GM12892 (cell line): ENCODE measurements around the gene DECR2.
A peak's percentile ranks its signal among the peaks of the same experiment; 100 is the strongest.

Experiments
- DNase-seq: peaks from one replicate; pipeline ENCODE4 v3.0.0; 2011; ENCODE audit not compliant: insufficient read length
- FAIRE-seq: peaks from 2 replicates; lab custom pipeline; 2011; peaks lifted over from hg19 to GRCh38; lab: Jason Lieb, UNC
- POLR2A ChIP-seq: IDR thresholded peaks from 2 replicates; pipeline ENCODE4 v1.6.1; 2011; ENCODE audit warnings: low read depth, low read length, control low read depth
- POLR2AphosphoS5 ChIP-seq: IDR thresholded peaks from 2 replicates; pipeline ENCODE4 v1.6.1; 2011; ENCODE audit warnings: low read depth, low read length, control low read depth
- TAF1 ChIP-seq: IDR thresholded peaks from 2 replicates; pipeline ENCODE4 v1.6.1; 2011; ENCODE audit warnings: low read depth, mild to moderate bottlenecking, control low read depth, low read length, borderline replicate concordance

DECR2 gene

GRCh38 chr16:397736-398332 lies 3.9 kb upstream of the DECR2 start:
- no peak for DNase-seq
- FAIRE-seq: no peak
- TF ChIP-seq POLR2AphosphoS5 (no peak), POLR2A (no peak), TAF1 (no peak)

- FAIRE-seq (no peak), DNase-seq (no peak)
- TF ChIP-seq TAF1 (no peak), POLR2AphosphoS5 (0 out of 2 replicates have a peak, but pooled peaks have one; percentile 45), POLR2A (no peak)
Measured at GRCh38 chr16:398561-399339, 2.9 kb upstream of the DECR2 start.

DNA sequence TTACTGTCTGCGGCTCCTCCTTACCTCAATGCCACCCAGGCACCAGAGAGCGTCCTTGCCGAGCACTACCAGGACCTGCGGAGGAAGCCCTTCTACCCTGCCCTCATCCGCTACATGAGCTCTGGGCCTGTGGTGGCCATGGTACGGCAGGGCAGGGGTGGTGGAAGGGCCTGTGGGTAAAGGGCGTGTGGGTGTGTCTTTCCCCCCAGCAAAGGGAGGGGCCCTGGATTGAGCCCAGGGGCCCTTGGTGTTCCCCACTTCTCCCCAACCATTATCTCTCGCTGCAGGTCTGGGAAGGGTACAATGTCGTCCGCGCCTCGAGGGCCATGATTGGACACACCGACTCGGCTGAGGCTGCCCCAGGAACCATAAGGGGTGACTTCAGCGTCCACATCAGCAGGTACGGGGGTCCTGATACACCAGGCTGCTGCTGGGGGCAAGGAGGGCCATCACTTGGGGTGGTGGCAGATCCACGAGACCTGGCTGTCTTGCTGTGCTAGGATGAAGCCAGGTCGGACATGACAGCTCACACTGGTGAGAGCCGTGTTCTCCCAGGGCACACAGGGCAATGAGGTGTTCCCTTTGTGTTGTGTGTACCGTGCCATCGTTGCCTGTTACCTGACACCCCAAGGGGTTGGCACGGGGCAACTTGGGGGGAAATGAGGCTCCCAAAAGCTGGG lies 2.2 kb upstream of the DECR2 start:
- no peak for FAIRE-seq
- no peak for TF ChIP-seq TAF1
- DNase-seq: no peak

GRCh38 chr16:400061-400591 lies 1.6 kb upstream of the DECR2 start:
- TF ChIP-seq TAF1 (no peak), POLR2AphosphoS5 (no peak), POLR2A (no peak)
- no peak for FAIRE-seq
- DNase-seq: no peak

DNA sequence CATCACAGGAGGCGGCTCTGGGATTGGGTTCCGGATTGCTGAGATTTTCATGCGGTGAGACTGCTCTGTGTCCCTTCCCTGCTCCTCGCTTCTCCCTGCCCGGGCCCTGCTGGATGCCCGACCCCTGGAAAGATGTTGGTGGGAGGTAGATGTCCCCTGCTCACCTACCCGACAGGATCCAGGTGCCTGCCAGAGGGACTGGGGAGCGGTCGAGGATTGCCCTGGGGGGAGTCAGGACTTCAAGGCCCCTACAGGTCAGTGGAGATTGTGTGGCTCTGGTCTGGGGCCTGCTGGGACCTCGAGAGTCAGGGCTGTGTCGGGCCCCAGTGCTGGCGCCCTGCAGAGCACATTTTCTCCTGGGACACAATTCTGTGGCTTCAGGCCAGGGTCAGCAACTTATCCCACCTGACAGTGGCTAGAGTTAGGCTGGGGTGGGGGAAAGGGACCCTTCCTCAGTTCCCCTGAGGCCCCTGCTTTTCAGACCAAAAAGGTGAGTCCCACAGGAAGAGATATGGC lies 3.3 kb downstream of the DECR2 start:
- no peak for TF ChIP-seq POLR2AphosphoS5
- no peak for TF ChIP-seq POLR2A
- no peak for TF ChIP-seq TAF1
- no peak for FAIRE-seq
- DNase-seq: no peak

DNA sequence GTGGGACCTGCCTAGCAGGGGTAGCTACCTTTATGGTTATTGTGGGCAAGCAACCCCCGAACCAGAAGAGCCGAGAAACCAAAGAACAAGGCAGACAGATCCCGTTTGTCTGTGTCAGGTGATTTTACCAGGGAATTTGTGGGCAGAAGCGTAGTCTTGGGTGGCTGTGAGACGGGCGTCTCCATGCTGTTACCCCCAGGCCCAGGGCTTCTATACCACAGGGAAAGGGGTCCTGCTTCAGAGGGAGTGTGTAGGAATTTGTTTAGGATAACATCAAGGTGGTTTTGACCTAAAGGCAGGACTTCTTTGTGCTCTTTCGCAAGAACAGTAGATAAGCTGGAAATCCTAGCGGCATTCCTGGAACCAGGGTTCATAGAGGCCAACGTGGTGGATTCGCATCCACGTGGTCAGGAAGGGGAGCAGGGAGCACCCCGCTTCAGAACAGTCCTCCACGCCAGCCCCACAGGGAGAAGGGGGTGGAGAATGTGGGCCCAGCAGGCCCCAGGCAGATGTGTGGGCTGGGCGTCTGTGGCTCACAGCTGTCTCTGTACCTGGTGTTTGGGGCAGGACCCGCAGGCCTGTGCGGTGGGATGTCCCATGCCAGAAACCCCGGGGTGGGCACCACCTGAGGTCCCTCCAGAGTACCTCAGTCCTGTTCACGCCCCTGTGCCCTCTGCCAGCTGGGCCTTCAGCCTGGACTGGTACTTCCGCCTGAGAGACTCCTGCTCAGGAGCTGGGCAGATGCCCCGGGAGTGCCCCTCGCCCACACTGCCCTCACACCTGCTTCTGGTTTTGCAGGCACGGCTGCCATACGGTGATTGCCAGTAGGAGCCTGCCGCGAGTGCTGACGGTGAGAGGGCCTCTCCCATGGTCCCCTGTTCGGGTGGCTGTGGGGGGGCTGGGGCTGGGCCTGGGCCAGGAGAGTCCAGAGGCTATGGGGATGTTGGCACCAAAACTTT lies 4.1 kb downstream of the DECR2 start:
- TF ChIP-seq POLR2A (no peak), POLR2AphosphoS5 (no peak), TAF1 (no peak)
- no peak for FAIRE-seq
- no peak for DNase-seq

- DNase-seq: no peak
- FAIRE-seq: no peak
- no peak for TF ChIP-seq TAF1
- no peak for TF ChIP-seq POLR2AphosphoS5
- TF ChIP-seq POLR2A: no peak
Measured at GRCh38 chr16:407253-407652, 5.6 kb downstream of the DECR2 start.

DNA sequence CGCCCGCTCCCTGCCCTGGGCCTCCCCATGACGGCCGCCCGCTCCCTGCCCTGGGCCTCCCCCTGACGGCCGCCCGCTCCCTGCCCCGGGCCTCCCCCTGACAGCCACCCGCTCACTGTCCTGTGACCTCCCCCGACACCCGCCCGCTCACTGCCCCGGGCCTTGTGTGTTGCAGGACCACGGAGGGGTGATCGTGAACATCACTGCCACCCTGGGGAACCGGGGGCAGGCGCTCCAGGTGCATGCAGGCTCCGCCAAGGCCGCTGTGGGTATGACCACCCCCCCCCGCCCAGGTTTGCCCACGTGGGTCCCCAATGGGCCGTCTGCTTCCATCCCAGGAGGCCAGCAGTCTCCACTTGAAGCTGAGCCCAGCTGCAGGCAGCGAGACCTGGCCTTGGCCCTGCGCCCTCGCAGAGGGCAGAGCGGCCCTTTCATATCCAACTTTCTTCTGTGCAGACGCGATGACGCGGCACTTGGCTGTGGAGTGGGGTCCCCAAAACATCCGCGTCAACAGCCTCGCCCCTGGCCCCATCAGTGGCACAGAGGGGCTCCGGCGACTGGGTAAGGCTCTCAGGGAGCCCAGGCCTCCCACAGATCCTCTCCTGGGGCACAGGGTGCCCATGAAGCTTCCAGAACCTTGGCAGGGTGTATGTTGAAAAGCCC lies 9.0 kb downstream of the DECR2 start:
- no peak for FAIRE-seq
- DNase-seq: no peak
- no peak for TF ChIP-seq POLR2AphosphoS5

DNA sequence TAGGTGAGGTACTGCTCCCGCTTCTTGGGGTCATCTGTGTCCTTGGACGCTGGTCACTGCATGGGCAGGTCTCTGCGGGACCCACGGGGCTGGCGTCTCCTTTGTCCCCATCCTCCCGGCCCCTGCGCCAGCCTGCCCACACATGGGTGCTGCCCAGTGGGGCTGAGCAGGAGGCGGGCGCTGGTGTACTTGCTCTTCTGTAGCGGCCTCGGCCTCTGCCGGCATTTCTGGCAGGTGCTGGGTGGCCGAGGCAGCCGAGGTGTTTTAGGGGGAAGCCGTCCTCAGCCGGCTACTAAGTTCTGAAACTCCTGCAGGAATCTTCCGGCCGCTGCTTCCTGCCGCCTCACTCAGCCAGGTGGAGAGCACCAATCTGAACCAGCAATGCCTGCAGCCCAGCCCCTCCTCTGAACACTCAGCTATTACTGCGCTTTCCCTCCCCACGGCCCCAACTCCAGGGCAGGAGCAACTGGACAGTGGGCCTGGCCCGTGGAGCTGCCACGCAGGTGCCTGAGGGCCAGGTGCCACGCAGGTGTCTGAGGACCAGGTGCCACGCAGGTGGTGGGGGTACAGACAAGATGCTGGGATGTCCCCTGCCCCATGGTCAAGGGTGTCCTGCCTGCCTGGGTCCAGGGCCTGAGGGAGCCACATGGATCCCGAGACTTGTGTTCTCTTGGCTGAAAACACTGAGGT lies 10.0 kb downstream of the DECR2 start:
- TF ChIP-seq POLR2AphosphoS5 (no peak), TAF1 (no peak), POLR2A (no peak)
- no peak for FAIRE-seq
- no peak for DNase-seq
